Amniotic epithelial cell (primary cell): Measurements from ENCODE around the gene ESRRG.

Experiments used
- DNase-seq: peaks from one replicate; pipeline ENCODE4 v3.0.0-alpha.2; 2010; ENCODE audit warnings: low read depth

ESRRG gene

GRCh38 chr1:216627252-216627651 is 96.0 kb downstream of the ESRRG start:
- DNase-seq: no peak

- no peak for DNase-seq
Measured at GRCh38 chr1:216626394-216627067, 96.7 kb downstream of the ESRRG start.

- no peak for DNase-seq
Measured at GRCh38 chr1:216621536-216621935, 101.7 kb downstream of the ESRRG start.

- no peak for DNase-seq
Measured at GRCh38 chr1:216617081-216617875, 106.0 kb downstream of the ESRRG start.

GRCh38 chr1:216616425-216616824 is 106.8 kb downstream of the ESRRG start:
- DNase-seq: no peak

GRCh38 chr1:216614011-216614934 is 109.0 kb downstream of the ESRRG start:
- DNase-seq: no peak

GRCh38 chr1:216612291-216612690 is 110.9 kb downstream of the ESRRG start:
- DNase-seq: no peak

- DNase-seq: no peak
Measured at GRCh38 chr1:216607067-216607697, 116.0 kb downstream of the ESRRG start.

- no peak for DNase-seq
Measured at GRCh38 chr1:216606047-216606637, 117.1 kb downstream of the ESRRG start.

GRCh38 chr1:216604771-216605170 is 118.5 kb downstream of the ESRRG start:
- DNase-seq: no peak

- DNase-seq: peak; percentile 78
Measured at GRCh38 chr1:216600730-216601609, 122.3 kb downstream of the ESRRG start.

- no peak for DNase-seq
Measured at GRCh38 chr1:216599851-216600250, 123.4 kb downstream of the ESRRG start.

- DNase-seq: no peak
Measured at GRCh38 chr1:216598448-216598847, 124.8 kb downstream of the ESRRG start.

- no peak for DNase-seq
Measured at GRCh38 chr1:216596281-216596862, 126.9 kb downstream of the ESRRG start.

GRCh38 chr1:216587715-216588114 is 135.5 kb downstream of the ESRRG start:
- DNase-seq: no peak

GRCh38 chr1:216582151-216582550 is 141.1 kb downstream of the ESRRG start:
- no peak for DNase-seq

- no peak for DNase-seq
Measured at GRCh38 chr1:216580538-216581057, 142.6 kb downstream of the ESRRG start.

- no peak for DNase-seq
Measured at GRCh38 chr1:216576234-216576937, 146.8 kb downstream of the ESRRG start.

- peak; percentile 27 for DNase-seq
Measured at GRCh38 chr1:216566641-216567205, 156.5 kb downstream of the ESRRG start.
